NT2/D1 (cell line): Measurements from ENCODE around the gene ZDHHC16.
A peak's percentile ranks its signal among the peaks of the same experiment; 100 is the strongest.
"Not testable (repeated sequence)": the region's sequence is repeated elsewhere in the genome, so short reads cannot be mapped to it uniquely, and the experiment has no call there.

Experiments
- DNase-seq: peaks from one replicate; pipeline ENCODE4 v3.0.0-alpha.2; 2011; ENCODE audit warnings: low read depth, low spot score
- H3K27me3 ChIP-seq: 2 replicates; pipeline ENCODE4 v1.6.0; 2011; ENCODE audit warnings: mild to moderate bottlenecking; ENCODE audit not compliant: insufficient read length, insufficient read depth
- H3K36me3 ChIP-seq: 2 replicates; pipeline ENCODE4 v1.6.1; 2011; ENCODE audit warnings: mild to moderate bottlenecking, low read length, mixed read lengths; ENCODE audit not compliant: insufficient read depth, insufficient read length
- H3K4me1 ChIP-seq: 2 replicates; pipeline ENCODE4 v1.5.1; 2011; ENCODE audit not compliant: insufficient read depth, insufficient read length
- H3K4me3 ChIP-seq: 2 replicates; pipeline ENCODE4 v1.5.1; 2011; ENCODE audit warnings: low read depth; ENCODE audit not compliant: insufficient read length
- H3K9ac ChIP-seq: 2 replicates; pipeline ENCODE4 v1.6.0; 2011; ENCODE audit warnings: low read depth; ENCODE audit not compliant: insufficient read length
- H3K9me3 ChIP-seq: 2 replicates; pipeline ENCODE4 v1.5.1; 2011; ENCODE audit warnings: mild to moderate bottlenecking, low read length; ENCODE audit not compliant: insufficient read depth
- SUZ12 ChIP-seq: IDR thresholded peaks from 2 replicates; pipeline ENCODE4 v1.6.1; 2011; ENCODE audit not compliant: insufficient read length, insufficient read depth; ENCODE audit errors: extremely low read depth
- YY1 ChIP-seq: IDR thresholded peaks from 2 replicates; pipeline ENCODE4 v1.6.1; 2011; ENCODE audit not compliant: insufficient read length, insufficient read depth
- ZNF274 ChIP-seq: IDR thresholded peaks from 2 replicates; pipeline ENCODE4 v1.6.1; 2011; ENCODE audit warnings: mild to moderate bottlenecking, low read depth, low read length

The ZDHHC16 gene

DNA sequence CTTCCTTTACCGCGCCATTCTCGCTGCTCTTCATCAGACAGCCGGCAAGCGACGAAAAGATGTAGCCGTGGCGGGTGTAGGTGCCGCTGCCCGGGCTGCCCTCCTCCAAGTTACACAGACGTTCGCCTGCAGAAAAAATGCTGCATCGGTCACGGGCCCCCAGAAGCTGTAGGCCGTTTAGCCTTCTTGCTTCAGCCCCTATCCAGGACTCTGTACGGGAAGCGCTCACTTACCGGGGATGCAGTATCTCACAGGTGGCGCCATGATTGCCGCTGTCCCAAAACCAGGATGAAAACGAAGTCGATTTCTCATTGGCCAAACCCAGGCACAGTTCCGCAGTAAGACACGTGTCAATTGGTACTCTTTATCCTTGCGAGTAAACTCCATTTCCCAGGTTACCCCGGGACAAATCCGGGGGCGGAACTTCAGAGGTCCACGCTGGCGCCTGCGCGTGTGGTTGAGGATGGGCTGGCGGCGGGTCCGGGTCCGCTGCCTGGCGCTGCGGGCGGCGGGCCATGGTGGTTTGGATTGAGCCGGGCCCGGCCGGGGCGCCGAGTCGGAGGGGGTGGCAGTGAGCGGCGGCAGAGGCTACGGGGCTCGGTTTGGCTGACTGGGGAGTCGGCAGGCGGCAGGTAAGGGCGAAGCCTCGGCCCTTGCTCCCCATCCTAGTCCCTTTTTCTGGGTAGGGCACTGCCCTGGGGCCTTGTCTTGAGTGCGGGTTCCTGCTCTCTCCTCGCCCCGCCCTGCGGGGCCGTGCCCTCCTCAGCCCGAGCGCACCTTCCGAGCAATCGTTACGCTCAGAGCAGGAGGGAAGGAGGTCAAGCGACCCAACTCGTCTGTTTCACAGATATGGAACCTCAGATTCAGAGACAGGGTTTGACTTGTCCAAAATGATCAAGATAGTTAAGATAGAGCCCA, at the start of gene ZDHHC16, which contains the start of gene EXOSC1:
ZDHHC16 (plus strand) TSS at position 454 of the 918 bp plus-strand sequence. CDS start 5,501 bp downstream, outside the sequence.
EXOSC1 (minus strand) TSS at position 285 of the 918 bp plus-strand sequence; CDS start at position 264, 21 bp downstream.
- Histone ChIP-seq H3K4me1 (no peaks in the 10 kb centered on the region), H3K9me3 (no peaks in the 10 kb centered on the region), H3K36me3 (peaks cover 49% of the 10 kb centered on the region), H3K9ac (peak within 1 kb of the TSS; percentile 92), H3K4me3 (peak within 1 kb of the TSS; percentile 91), H3K27me3 (no peaks in the 10 kb centered on the region)
- DNase-seq, result peak; percentile 85
- TF ChIP-seq ZNF274 (no peak), YY1 (peak; percentile 76), SUZ12 (no peak)

DNA sequence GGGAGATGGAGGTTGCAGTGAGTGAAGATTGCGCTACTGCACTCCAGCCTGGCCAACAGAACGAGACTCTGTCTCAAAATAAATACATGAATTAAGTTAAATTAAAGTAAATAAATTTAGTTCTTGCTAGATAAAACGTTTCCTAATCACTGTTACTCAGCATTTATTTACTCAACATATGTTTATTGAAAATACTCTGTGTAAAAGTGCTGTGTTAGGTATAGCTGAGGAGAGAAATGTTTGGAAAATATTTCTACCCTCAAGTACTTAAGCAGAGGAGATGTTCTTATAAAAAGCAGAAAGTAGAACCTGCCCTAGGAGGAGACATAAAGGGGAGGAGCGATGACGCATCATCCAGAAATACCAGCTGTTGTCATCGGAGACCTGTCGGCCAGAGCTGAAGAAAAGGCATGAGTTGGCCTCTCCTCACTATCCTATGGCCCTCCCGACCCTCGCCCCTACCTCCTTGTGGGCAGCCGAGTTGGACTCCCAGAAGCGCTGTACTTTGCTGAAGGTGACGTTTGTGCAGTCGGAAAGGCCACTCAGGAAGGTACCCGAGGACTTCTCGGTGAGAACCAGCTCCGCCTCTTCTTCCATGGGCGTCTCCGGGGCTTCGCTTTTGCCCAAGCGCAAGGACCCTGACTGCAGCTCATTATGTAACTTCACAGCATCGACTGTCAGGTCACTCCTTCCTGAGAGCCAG, 46.0 kb upstream of the ZDHHC16 start:
- H3K9ac ChIP-seq, result peak overlapping the region; percentile 88
- H3K9me3 ChIP-seq, result no peaks in the 10 kb centered on the region
- H3K36me3 ChIP-seq, result peaks cover 23% of the 10 kb centered on the region
- H3K4me1 ChIP-seq, result no peaks in the 10 kb centered on the region
- no peaks in the 10 kb centered on the region for H3K27me3 ChIP-seq
- TF ChIP-seq YY1, result no peak
- TF ChIP-seq SUZ12, result no peak
- TF ChIP-seq ZNF274, result no peak
- peak overlapping the region; percentile 85 for H3K4me3 ChIP-seq
- DNase-seq, result no peak

DNA sequence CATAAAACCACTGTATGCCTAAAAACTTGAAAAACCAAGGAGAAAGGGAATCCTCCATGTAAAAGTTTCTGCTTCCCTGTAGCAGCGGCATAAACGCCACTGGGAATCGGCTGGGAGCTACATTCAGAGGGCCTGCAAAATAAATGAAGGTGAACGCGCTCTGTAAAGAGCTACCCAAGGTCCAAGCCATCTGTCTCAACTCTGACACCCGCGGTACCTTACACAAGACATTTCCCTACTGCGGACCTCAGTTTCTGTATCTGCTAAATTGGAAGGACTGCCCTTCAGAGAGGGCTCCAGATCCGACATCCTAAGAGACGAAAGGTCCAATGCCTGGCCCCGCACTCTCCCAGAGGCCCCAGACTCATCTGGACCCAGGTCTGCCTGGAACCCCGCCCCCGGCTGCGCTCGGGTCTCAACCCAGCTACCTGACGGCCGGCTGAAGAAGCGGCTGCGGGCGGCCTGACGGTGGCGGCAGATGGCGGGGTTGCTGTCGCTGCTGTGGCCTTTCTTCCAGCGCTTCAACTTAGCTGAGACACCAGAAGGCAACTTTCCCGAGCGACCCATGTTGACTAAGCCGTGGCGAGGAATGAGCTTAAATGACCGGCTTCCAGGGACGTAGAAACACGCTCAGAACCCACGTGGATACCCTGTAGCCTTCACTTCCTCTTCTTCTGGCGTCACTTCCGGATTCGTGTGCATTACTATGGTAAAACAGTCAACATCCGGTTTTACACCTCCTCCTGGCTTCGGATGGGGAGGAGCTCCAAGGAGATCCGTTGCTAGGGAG, 45.1 kb upstream of the ZDHHC16 start, which contains the start of gene RRP12:
RRP12 (minus strand) TSS at position 676 of the 790 bp plus-strand sequence; CDS start at position 567, 109 bp downstream.
- H3K9ac ChIP-seq, result peak within 1 kb of the TSS; percentile 88
- TF ChIP-seq YY1 (no peak), SUZ12 (no peak), ZNF274 (no peak)
- peak; percentile 90 for DNase-seq
- no peaks in the 10 kb centered on the region for H3K27me3 ChIP-seq
- peak within 1 kb of the TSS; percentile 85 for H3K4me3 ChIP-seq
- no peaks in the 10 kb centered on the region for H3K4me1 ChIP-seq
- no peaks in the 10 kb centered on the region for H3K9me3 ChIP-seq
- H3K36me3 ChIP-seq, result peaks cover 16% of the 10 kb centered on the region

DNA sequence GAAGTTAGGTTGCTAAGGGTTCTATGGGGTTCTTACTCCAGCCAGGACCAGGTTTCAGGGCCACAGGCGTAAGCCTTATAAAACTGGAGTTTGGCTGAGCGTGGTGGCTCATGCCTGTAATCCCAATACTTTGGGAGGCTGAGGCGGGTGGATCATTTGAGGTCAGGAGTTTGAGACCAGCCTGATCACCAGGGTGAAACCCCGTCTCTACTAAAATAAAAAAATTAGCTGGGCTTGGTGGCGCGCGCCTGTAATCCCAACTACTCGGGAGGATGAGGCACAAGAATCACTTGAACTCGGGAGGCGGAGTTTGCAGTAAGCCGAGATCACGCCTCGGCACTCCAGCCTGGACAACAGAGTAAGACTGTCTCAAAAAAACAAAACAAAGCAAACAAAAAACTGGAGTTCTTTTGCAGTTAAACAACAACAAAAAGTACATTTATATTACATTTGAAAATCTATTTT, 44.5 kb upstream of the ZDHHC16 start:
- H3K36me3 ChIP-seq, result peaks cover 10% of the 10 kb centered on the region
- H3K27me3 ChIP-seq, result no peaks in the 10 kb centered on the region
- no peak for DNase-seq
- no peaks in the 10 kb centered on the region for H3K4me1 ChIP-seq
- TF ChIP-seq YY1 (no peak), ZNF274 (no peak), SUZ12 (no peak)
- peak overlapping the region; percentile 85 for H3K4me3 ChIP-seq
- H3K9ac ChIP-seq, result no peak overlapping the region
- H3K9me3 ChIP-seq, result no peaks in the 10 kb centered on the region

DNA sequence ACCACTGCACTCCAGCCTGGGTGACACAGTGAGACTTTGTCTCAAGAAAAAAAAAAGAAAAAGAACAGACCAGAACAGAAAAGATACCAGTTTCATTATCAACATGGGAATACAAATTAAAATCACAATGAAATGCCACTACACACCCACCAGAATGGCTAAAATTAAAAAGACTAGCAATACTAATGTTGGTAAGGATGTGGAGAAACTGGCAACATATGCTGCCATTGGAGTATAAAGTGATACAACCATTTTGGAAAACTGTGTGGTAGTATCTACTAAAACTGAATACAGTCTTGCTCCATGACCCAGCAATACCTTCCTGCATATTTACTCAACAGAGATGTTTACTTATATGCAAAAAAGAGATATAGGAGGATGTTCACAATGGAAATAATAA, 41.9 kb upstream of the ZDHHC16 start:
- Histone ChIP-seq H3K36me3 (no peaks in the 10 kb centered on the region), H3K4me3 (no peak overlapping the region), H3K4me1 (no peaks in the 10 kb centered on the region), H3K27me3 (no peaks in the 10 kb centered on the region), H3K9ac (no peak overlapping the region), H3K9me3 (no peaks in the 10 kb centered on the region)
- no peak for DNase-seq
- TF ChIP-seq SUZ12, result no peak
- no peak for TF ChIP-seq YY1
- TF ChIP-seq ZNF274, result no peak

DNA sequence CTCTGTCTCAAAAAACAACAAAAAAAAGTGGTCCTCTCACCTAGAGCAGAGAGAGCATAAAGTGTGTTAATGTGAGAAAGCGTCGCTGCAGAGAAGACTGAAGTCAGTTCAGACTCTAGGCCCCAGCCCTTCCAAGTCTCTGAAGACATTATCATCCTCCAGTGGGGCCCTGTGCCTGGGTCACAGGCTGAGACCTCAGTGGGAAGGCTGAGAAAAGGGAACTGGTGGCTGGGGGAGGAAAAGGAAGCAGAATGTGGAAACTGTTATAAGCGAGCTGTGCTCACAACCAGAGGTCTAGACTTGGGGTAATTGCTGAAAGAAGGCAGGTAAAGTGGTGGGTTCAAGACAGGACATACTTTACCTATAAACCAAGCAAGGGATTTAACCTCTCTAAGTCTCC, 39.9 kb upstream of the ZDHHC16 start:
- Histone ChIP-seq H3K4me3 (no peak overlapping the region), H3K4me1 (no peaks in the 10 kb centered on the region), H3K36me3 (no peaks in the 10 kb centered on the region), H3K27me3 (no peaks in the 10 kb centered on the region), H3K9me3 (no peaks in the 10 kb centered on the region), H3K9ac (no peak overlapping the region)
- no peak for DNase-seq
- no peak for TF ChIP-seq ZNF274
- no peak for TF ChIP-seq SUZ12
- TF ChIP-seq YY1, result no peak

DNA sequence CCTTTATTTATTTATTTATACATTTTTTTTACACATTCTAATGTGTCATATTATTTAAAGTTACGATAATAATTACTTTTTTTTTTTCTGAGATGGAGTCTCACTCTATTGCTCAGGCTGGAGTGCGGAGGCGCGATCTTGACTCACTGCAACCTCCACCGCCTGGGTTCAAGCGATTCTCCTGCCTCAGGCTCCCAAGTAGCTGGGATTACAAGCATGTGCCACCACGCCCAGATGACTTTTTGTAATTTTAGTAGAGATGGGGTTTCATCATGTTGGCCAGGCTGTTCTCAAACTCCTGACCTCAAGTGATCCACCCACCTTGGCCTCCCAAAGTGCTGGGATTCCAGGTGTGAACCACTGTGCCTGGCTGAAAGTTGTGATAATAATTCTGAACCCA, 39.5 kb upstream of the ZDHHC16 start:
- H3K4me1 ChIP-seq, H3K9me3 ChIP-seq, H3K4me3 ChIP-seq, H3K9ac ChIP-seq, DNase-seq, H3K36me3 ChIP-seq, H3K27me3 ChIP-seq: not testable (repeated sequence)
